HepG2 (cell line): ENCODE measurements around the gene SNRNP200. TPM values are rescaled to one million over a fixed set of nuclear protein-coding genes. Genes with fewer than 3 reads are reported as not detected.

Source experiments
- GLMP ChIP-seq: sonication (generic); formaldehyde crosslinking; IDR thresholded peaks from 2 replicates; pipeline ENCODE4 v1.9.0; 2021; ENCODE audit warnings: missing genetic modification reagents, mild to moderate bottlenecking, borderline replicate concordance
- KLF9 ChIP-seq: IDR thresholded peaks from 2 replicates; pipeline ENCODE4 v1.6.1; 2016; ENCODE audit warnings: low read depth
- MEIS1 ChIP-seq: sonication (generic); formaldehyde crosslinking; IDR thresholded peaks from 2 replicates; pipeline ENCODE4 v1.9.0; 2021; ENCODE audit warnings: mild to moderate bottlenecking, missing genetic modification reagents, moderate library complexity, borderline replicate concordance
- NR0B2 ChIP-seq: sonication (generic); formaldehyde crosslinking; IDR thresholded peaks from 2 replicates; pipeline ENCODE4 v1.4.0; 2020; ENCODE audit warnings: mild to moderate bottlenecking, missing genetic modification reagents
- RERE ChIP-seq: IDR thresholded peaks from 2 replicates; pipeline ENCODE4 v1.6.1; 2016; ENCODE audit warnings: low read depth, missing genetic modification reagents, missing compliant biosample characterization
- SNAPC4 ChIP-seq: sonication (generic); formaldehyde crosslinking; IDR thresholded peaks from 2 replicates; pipeline ENCODE4 v1.4.0; 2020; ENCODE audit warnings: mild to moderate bottlenecking, missing genetic modification reagents
- SRY ChIP-seq: sonication (generic); formaldehyde crosslinking; IDR thresholded peaks from 2 replicates; pipeline ENCODE4 v1.8.0; 2022; ENCODE audit warnings: mild to moderate bottlenecking, missing genetic modification reagents
- THAP11 ChIP-seq: IDR thresholded peaks from 2 replicates; pipeline ENCODE4 v1.6.1; 2016; ENCODE audit warnings: missing biosample characterization, missing genetic modification reagents
- ZBTB26 ChIP-seq: IDR thresholded peaks from 2 replicates; pipeline ENCODE4 v1.6.1; 2016; ENCODE audit warnings: missing compliant biosample characterization, missing genetic modification reagents, borderline replicate concordance
- ZNF225 ChIP-seq: sonication (generic); formaldehyde crosslinking; IDR thresholded peaks from 2 replicates; pipeline ENCODE4 v1.4.0; 2020; ENCODE audit warnings: mild to moderate bottlenecking, missing genetic modification reagents
- ZNF274 ChIP-seq: sonication (generic); formaldehyde crosslinking; IDR thresholded peaks from 2 replicates; pipeline ENCODE4 v1.5.1; 2020; ENCODE audit warnings: mild to moderate bottlenecking, missing genetic modification reagents
- ZNF432 ChIP-seq: sonication (generic); formaldehyde crosslinking; IDR thresholded peaks from 2 replicates; pipeline ENCODE4 v1.5.0; 2020; ENCODE audit warnings: missing genetic modification reagents, mild to moderate bottlenecking, borderline replicate concordance
- ZNF800 ChIP-seq: sonication (generic); formaldehyde crosslinking; IDR thresholded peaks from 2 replicates; pipeline ENCODE4 v1.4.0; 2020; ENCODE audit warnings: missing genetic modification reagents
- polyA plus RNA-seq, 8 experiments: library from polyadenylated mRNA; depleted of rRNA in 3 of 8; stranded (reverse) in 7 of 8; unstranded in 1 of 8; fragments of >200 nt; fragmentation: Illumina TruSeq in 4 of 8; extraction: Trizol in 4 of 8; gene quantifications; 2 replicates each; pipeline versions ENCODE4 v1.2.1 to v1.2.3, GENCODE V29; 2011 to 2016; ENCODE audit warnings: low read depth in 4 of 8, missing spikeins in 1 of 8, mixed read lengths in 1 of 8; ENCODE audit not compliant: insufficient read depth in 1 of 8
- total RNA-seq, 5 experiments: library from RNA; depleted of rRNA; stranded (reverse); fragments of >200 nt; fragmentation: Illumina TruSeq; extraction: Trizol; gene quantifications; 2 replicates each; pipeline ENCODE4 v1.2.3, GENCODE V29; 2016; ENCODE audit warnings: low read depth in 1 of 5

Gene SNRNP200
- total and polyA plus RNA-seq, 2 of the 13 experiments (the other 11 are each of a cell fraction or from before 2014, with no cell fraction given) = 99.0 to 232 TPM

- TF ChIP-seq RERE (CRISPR knock-in tag) = no peak
- TF ChIP-seq NR0B2 = no peak; the same call in 1 of the 2 replicates
- no peak for TF ChIP-seq ZNF225 (CRISPR knock-in tag)
- TF ChIP-seq SNAPC4 (CRISPR knock-in tag) = 0 out of 2 replicates have a peak, but pooled peaks have one; percentile 46
- TF ChIP-seq GLMP (CRISPR knock-in tag) = no peak
- TF ChIP-seq MEIS1 (CRISPR knock-in tag) = no peak
- TF ChIP-seq ZNF800 (CRISPR knock-in tag) = no peak
- TF ChIP-seq ZBTB26 (CRISPR knock-in tag) = peak; percentile 68; the same call in 1 of the 2 replicates
- TF ChIP-seq KLF9 (CRISPR knock-in tag) = no peak
- TF ChIP-seq THAP11 (CRISPR knock-in tag) = peak; percentile 87
- no peak for TF ChIP-seq SRY (CRISPR knock-in tag)
- TF ChIP-seq ZNF274 (CRISPR knock-in tag) = no peak
- no peak for TF ChIP-seq ZNF432
These were observed 53.5 kb downstream of the SNRNP200 start (continued) for GRCh38 chr2:96251721-96252292.
